ENCODE results near the gene DCBLD2. TPM values are rescaled to one million over a fixed set of nuclear protein-coding genes. Genes with fewer than 3 reads are reported as not detected.

DCBLD2 gene
- total RNA-seq, 1 donor from 2014 or later: 145 TPM

DNA sequence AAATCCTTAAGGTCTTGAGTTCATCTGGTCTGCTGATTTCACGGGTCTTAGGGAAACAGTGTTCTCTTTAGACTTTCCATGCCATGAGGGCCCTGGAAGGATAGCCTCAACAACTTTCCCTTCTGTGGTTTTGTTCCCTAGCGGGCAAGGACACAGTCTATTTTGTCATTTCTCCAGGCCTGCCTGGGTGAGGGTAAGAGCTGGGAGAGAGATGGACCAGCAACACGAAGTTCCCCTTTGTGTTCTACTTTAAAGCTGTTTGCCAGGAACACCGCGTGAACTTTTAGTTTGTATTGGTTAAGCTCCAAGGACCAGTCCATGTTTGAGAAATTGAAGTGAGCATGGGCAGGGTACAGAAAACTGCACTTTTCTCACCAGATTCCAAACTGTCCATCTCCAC lies 117.5 kb downstream of the DCBLD2 start:
- no peak for DNase-seq (ENCODE audit: low spot score)
- no peak overlapping the region for H3K9ac ChIP-seq
- H3K27ac ChIP-seq: no peak overlapping the region
- H3K9me3 ChIP-seq (ENCODE audit: low read depth): no peaks in the 10 kb centered on the region
- peaks cover 8% of the 10 kb centered on the region for H3K4me1 ChIP-seq
- no peaks in the 10 kb centered on the region for H4K20me1 ChIP-seq (ENCODE audit: low read depth)
- H3K27me3 ChIP-seq: no peaks in the 10 kb centered on the region
- Mint-ChIP-seq H3K9me3 (no peaks in the 10 kb centered on the region), H3K27ac (no peak overlapping the region), H3K27me3 (ENCODE audit: insufficient read depth, low read depth) (peaks cover 2% of the 10 kb centered on the region), H3K4me3 (no peak overlapping the region), H3K36me3 (peaks cover 7% of the 10 kb centered on the region), H3K4me1 (peaks cover 15% of the 10 kb centered on the region)
- H3K79me2 ChIP-seq (ENCODE audit: low read depth): no peaks in the 10 kb centered on the region
- no peak overlapping the region for H3K4me2 ChIP-seq
- no peak overlapping the region for H2AFZ ChIP-seq (replicated peaks)
- TF ChIP-seq EZH2 (IDR thresholded peaks at IDR 0.05): no peak
- TF ChIP-seq, protein P1, sequence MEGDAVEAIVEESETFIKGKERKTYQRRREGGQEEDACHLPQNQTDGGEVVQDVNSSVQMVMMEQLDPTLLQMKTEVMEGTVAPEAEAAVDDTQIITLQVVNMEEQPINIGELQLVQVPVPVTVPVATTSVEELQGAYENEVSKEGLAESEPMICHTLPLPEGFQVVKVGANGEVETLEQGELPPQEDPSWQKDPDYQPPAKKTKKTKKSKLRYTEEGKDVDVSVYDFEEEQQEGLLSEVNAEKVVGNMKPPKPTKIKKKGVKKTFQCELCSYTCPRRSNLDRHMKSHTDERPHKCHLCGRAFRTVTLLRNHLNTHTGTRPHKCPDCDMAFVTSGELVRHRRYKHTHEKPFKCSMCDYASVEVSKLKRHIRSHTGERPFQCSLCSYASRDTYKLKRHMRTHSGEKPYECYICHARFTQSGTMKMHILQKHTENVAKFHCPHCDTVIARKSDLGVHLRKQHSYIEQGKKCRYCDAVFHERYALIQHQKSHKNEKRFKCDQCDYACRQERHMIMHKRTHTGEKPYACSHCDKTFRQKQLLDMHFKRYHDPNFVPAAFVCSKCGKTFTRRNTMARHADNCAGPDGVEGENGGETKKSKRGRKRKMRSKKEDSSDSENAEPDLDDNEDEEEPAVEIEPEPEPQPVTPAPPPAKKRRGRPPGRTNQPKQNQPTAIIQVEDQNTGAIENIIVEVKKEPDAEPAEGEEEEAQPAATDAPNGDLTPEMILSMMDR (IDR thresholded peaks at IDR 0.05): no peak
- H3F3A ChIP-seq (ENCODE audit: low read depth): no peaks in the 10 kb centered on the region
- H3K36me3 ChIP-seq: no peaks in the 10 kb centered on the region
- H3K4me3 ChIP-seq: no peak overlapping the region

DNA sequence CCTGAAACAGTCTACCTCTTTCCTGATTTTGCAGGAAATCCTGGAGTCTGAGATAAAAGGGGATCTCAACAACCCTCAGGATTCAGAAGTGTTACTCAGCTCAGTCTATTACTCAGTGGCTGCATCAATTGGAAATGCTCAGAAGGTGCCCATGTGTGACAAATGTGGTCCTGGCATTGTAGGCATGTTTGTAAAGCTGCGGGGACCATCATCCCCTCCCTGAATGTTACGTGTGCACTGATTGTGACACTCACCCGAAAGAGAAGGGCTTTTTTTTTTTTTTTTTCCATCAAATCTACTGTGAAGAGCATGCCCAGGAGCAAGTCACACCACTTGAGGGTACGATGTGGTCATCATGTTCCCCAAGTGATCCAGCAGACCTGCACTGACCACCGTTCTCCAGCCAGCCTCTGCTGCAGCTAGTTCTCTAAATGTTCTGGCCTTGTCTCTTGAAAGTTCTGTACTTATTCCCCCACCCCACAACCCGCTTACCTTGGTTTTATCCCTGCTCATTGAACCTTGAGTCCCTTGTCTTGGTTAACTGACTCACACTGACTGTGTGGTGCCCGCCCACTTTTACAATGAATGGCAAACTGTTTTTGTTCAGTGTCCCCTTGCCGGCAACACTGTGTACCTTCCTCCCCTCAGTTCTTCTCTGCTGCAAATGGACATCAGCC lies 118.5 kb downstream of the DCBLD2 start:
- peak; percentile 32 for DNase-seq (ENCODE audit: low spot score)
- no peaks in the 10 kb centered on the region for H3K9me3 Mint-ChIP-seq
- Histone ChIP-seq H3K4me2 (no peak overlapping the region), H3K9ac (no peak overlapping the region), H3K4me1 (peaks cover 8% of the 10 kb centered on the region), H3K27ac (no peak overlapping the region), H3K4me3 (no peak overlapping the region), H3K9me3 (ENCODE audit: low read depth) (no peaks in the 10 kb centered on the region), H3F3A (ENCODE audit: low read depth) (no peaks in the 10 kb centered on the region), H3K36me3 (no peaks in the 10 kb centered on the region), H2AFZ (replicated peaks) (no peak overlapping the region), H4K20me1 (ENCODE audit: low read depth) (no peaks in the 10 kb centered on the region), H3K79me2 (ENCODE audit: low read depth) (no peaks in the 10 kb centered on the region), H3K27me3 (no peaks in the 10 kb centered on the region)
- no peak overlapping the region for H3K4me3 Mint-ChIP-seq
- TF ChIP-seq, protein P1 (IDR thresholded peaks at IDR 0.05): no peak
- no peak for TF ChIP-seq EZH2 (IDR thresholded peaks at IDR 0.05)
- no peak for TF ChIP-seq EZH2phosphoT487 (IDR thresholded peaks at IDR 0.05)
- H3K36me3 Mint-ChIP-seq: peaks cover 7% of the 10 kb centered on the region
- H3K27me3 Mint-ChIP-seq (ENCODE audit: insufficient read depth, low read depth): peaks cover 2% of the 10 kb centered on the region
- H3K4me1 Mint-ChIP-seq: peaks cover 15% of the 10 kb centered on the region
- H3K27ac Mint-ChIP-seq: no peak overlapping the region

DNA sequence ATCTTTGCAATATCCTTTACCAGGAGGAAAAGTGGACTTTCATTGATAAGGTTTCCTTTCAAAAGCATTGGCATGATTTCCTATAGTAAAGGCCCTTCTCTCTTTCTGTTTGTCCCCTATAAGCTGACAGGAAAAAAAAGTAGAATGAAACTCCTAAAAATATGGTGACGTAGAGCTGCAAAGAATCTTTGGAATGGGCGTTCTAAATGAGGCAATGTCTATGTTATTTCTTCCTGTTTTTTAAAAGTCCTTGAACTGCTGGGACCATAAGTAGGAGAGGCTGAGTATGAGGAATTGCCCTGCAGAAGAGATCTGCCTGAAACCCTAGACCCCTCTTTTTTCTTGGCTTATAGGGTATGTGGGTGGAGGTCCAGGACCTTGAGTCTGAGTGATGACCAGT lies 121.2 kb downstream of the DCBLD2 start:
- H3K27ac Mint-ChIP-seq: no peak overlapping the region
- Histone ChIP-seq H3F3A (ENCODE audit: low read depth) (no peaks in the 10 kb centered on the region), H3K36me3 (no peaks in the 10 kb centered on the region), H3K4me3 (no peak overlapping the region), H3K27me3 (no peaks in the 10 kb centered on the region), H2AFZ (replicated peaks) (no peak overlapping the region), H3K4me2 (no peak overlapping the region), H3K9me3 (ENCODE audit: low read depth) (no peaks in the 10 kb centered on the region), H3K4me1 (peaks cover 8% of the 10 kb centered on the region), H3K79me2 (ENCODE audit: low read depth) (no peaks in the 10 kb centered on the region), H4K20me1 (ENCODE audit: low read depth) (no peaks in the 10 kb centered on the region), H3K27ac (no peak overlapping the region), H3K9ac (no peak overlapping the region)
- peaks cover 2% of the 10 kb centered on the region for H3K27me3 Mint-ChIP-seq (ENCODE audit: insufficient read depth, low read depth)
- peaks cover 6% of the 10 kb centered on the region for H3K36me3 Mint-ChIP-seq
- no peak for TF ChIP-seq EZH2phosphoT487 (IDR thresholded peaks at IDR 0.05)
- TF ChIP-seq, protein P1 (IDR thresholded peaks at IDR 0.05): no peak
- no peak for TF ChIP-seq EZH2 (IDR thresholded peaks at IDR 0.05)
- no peak for DNase-seq (ENCODE audit: low spot score)
- no peak overlapping the region for H3K4me3 Mint-ChIP-seq
- H3K4me1 Mint-ChIP-seq: peaks cover 14% of the 10 kb centered on the region
- H3K9me3 Mint-ChIP-seq: no peaks in the 10 kb centered on the region
